Measurements from ENCODE around the gene KRTAP9-4. TPM values are rescaled to one million over a fixed set of nuclear protein-coding genes. Genes with fewer than 3 reads are reported as not detected.

KRTAP9-4 gene
- total RNA-seq, 1 experiment from 2014 or later = not detected

GRCh38 chr17:41251261-41251660, 1.8 kb downstream of the KRTAP9-4 start:
- Histone ChIP-seq H3K27ac (ENCODE audit: low read depth, low read length) (no peak overlapping the region), H3K36me3 (ENCODE audit: control insufficient read depth in 1 of 2, insufficient read depth in 2 of 2, low read length in 2 of 2) (no peaks in the 10 kb centered on the region), H3K4me2 (ENCODE audit: low read length) (no peak overlapping the region), H3K27me3 (ENCODE audit: insufficient read depth, low read length) (no peaks in the 10 kb centered on the region), H2AFZ (ENCODE audit: low read depth, low read length, poor library complexity, severe bottlenecking) (no peak overlapping the region), H3K9me2 (ENCODE audit: insufficient read depth) (no peaks in the 10 kb centered on the region), H4K20me1 (ENCODE audit: insufficient read depth) (no peaks in the 10 kb centered on the region), H3K9me3 (ENCODE audit: control insufficient read depth in 1 of 2, insufficient read depth in 1 of 2, low read depth in 1 of 2, low read length in 2 of 2) (no peaks in the 10 kb centered on the region), H3K79me2 (ENCODE audit: insufficient read depth, low read length) (no peaks in the 10 kb centered on the region), H3K9ac (ENCODE audit: low read length) (no peak overlapping the region), H3K4me3 (replicated peaks in 1 of 2; ENCODE audit: low read depth in 1 of 2, low read length in 2 of 2) (no peak overlapping the region), H3K4me1 (ENCODE audit: control insufficient read depth in 1 of 2, insufficient read depth in 2 of 2, low read length in 2 of 2) (no peaks in the 10 kb centered on the region)
- intact Hi-C loops (cut with micrococcal nuclease) = no loop called here
- ATAC-seq = no peak
- no peak for DNase-seq (ENCODE audit: low read depth, low spot score)
- ChIA-PET CTCF (no interaction called here), RAD21 (ENCODE audit: low non-redundant PET in 1 of 2, low total read pairs in 2 of 2, uncharacterized antibody in 2 of 2, unreplicated experiment in 2 of 2) (no interaction called here), POLR2A (no interaction called here)
- BruUV-seq (replicated peaks) = no TSS peak
- TF ChIP-seq SRF (IDR thresholded peaks at IDR 0.05; ENCODE audit: low read depth) (no peak), POLR2AphosphoS5 (IDR thresholded peaks at IDR 0.05; ENCODE audit: low read depth, low read length) (no peak), ZNF274 (IDR thresholded peaks at IDR 0.05; ENCODE audit: low read depth, low read length) (no peak), ATF3 (IDR thresholded peaks at IDR 0.05) (no peak), JUND (IDR thresholded peaks at IDR 0.05) (no peak), ELF1 (IDR thresholded peaks at IDR 0.05; ENCODE audit: borderline replicate concordance, low read depth) (no peak), ZBTB33 (IDR thresholded peaks at IDR 0.05; ENCODE audit: extremely low read depth, insufficient replicate concordance, low read length) (no peak), TCF7L2 (IDR thresholded peaks at IDR 0.05; ENCODE audit: borderline replicate concordance, extremely low read depth, insufficient read depth, insufficient read length) (no peak), FOSL1 (IDR thresholded peaks at IDR 0.05; ENCODE audit: low read depth) (no peak)

Measured in HCT116 (cell line).